ENCODE measurements around the gene SDHC. TPM values are rescaled to one million over a fixed set of nuclear protein-coding genes. Genes with fewer than 3 reads are reported as not detected.

SDHC gene
- total and polyA plus RNA-seq, 2 of the 13 experiments (the other 11 are each of a cell fraction or from before 2014, with no cell fraction given), result 27.1 to 229 TPM

DNA sequence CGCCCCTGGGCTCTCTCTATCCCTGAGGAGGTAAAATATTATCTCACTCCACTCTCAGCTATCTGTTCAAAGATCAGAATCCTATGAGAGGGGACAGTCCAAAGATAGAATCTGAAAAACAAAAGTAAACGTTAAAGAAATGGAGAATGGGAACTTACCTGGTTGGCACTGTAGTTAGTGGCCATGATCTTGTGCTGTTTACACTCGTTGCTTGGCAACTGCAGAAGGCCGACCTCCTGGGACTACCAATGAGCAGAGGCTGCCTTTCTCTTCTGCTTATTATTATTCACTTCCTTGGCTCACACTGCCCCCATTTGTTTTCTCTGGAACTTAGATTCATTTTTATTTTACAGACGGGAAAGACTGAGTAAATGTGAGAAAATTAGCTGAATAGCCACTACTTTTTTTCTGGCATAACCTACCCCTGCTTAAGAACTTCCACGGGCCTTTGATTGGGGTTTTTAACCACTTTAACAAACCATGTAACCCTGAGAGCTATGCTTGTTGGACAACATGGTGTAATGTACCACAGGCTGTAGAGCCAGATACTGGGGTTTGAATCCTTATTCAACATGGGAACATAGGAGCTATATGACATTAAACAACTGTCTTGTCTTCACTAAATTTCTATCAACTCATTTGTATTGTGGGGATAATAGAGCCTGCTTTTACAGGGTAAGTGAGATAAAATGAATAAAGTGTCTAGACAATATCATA lies 53.7 kb downstream of the SDHC start, which contains the start of gene CFAP126 (continued):
- TF ChIP-seq, protein P1, sequence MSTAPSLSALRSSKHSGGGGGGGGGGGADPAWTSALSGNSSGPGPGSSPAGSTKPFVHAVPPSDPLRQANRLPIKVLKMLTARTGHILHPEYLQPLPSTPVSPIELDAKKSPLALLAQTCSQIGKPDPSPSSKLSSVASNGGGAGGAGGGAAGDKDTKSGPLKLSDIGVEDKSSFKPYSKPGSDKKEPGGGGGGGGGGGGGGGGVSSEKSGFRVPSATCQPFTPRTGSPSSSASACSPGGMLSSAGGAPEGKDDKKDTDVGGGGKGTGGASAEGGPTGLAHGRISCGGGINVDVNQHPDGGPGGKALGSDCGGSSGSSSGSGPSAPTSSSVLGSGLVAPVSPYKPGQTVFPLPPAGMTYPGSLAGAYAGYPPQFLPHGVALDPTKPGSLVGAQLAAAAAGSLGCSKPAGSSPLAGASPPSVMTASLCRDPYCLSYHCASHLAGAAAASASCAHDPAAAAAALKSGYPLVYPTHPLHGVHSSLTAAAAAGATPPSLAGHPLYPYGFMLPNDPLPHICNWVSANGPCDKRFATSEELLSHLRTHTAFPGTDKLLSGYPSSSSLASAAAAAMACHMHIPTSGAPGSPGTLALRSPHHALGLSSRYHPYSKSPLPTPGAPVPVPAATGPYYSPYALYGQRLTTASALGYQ (CRISPR knock-in tag; IDR thresholded peaks at IDR 0.05), result no peak
- TF ChIP-seq, protein P2, sequence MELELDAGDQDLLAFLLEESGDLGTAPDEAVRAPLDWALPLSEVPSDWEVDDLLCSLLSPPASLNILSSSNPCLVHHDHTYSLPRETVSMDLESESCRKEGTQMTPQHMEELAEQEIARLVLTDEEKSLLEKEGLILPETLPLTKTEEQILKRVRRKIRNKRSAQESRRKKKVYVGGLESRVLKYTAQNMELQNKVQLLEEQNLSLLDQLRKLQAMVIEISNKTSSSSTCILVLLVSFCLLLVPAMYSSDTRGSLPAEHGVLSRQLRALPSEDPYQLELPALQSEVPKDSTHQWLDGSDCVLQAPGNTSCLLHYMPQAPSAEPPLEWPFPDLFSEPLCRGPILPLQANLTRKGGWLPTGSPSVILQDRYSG (CRISPR knock-in tag; IDR thresholded peaks at IDR 0.05), result no peak
- TF ChIP-seq HNF4G (IDR thresholded peaks at IDR 0.05; ENCODE audit: borderline replicate concordance, low read depth, low read length) (no peak; the same call in 1 of the 2 replicates), HNF4G (CRISPR knock-in tag; IDR thresholded peaks at IDR 0.05; ENCODE audit: borderline replicate concordance, low read depth) (no peak), HNF4A (CRISPR knock-in tag; IDR thresholded peaks at IDR 0.05) (peak; percentile 71), HDAC2 (CRISPR knock-in tag; IDR thresholded peaks at IDR 0.05) (no peak), BCL6 (CRISPR knock-in tag; IDR thresholded peaks at IDR 0.05) (no peak), ZNF234 (CRISPR knock-in tag; conservative IDR thresholded peaks at IDR 0.05) (no peak), RXRA (CRISPR knock-in tag; IDR thresholded peaks at IDR 0.05) (no peak), YEATS4 (CRISPR knock-in tag; IDR thresholded peaks at IDR 0.05; ENCODE audit: borderline replicate concordance) (no peak), FOSL2 (CRISPR knock-in tag; IDR thresholded peaks at IDR 0.05) (no peak)
- TF ChIP-seq, protein P3, sequence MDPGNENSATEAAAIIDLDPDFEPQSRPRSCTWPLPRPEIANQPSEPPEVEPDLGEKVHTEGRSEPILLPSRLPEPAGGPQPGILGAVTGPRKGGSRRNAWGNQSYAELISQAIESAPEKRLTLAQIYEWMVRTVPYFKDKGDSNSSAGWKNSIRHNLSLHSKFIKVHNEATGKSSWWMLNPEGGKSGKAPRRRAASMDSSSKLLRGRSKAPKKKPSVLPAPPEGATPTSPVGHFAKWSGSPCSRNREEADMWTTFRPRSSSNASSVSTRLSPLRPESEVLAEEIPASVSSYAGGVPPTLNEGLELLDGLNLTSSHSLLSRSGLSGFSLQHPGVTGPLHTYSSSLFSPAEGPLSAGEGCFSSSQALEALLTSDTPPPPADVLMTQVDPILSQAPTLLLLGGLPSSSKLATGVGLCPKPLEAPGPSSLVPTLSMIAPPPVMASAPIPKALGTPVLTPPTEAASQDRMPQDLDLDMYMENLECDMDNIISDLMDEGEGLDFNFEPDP (CRISPR knock-in tag; conservative IDR thresholded peaks at IDR 0.05), result no peak
- TF ChIP-seq, protein P4, sequence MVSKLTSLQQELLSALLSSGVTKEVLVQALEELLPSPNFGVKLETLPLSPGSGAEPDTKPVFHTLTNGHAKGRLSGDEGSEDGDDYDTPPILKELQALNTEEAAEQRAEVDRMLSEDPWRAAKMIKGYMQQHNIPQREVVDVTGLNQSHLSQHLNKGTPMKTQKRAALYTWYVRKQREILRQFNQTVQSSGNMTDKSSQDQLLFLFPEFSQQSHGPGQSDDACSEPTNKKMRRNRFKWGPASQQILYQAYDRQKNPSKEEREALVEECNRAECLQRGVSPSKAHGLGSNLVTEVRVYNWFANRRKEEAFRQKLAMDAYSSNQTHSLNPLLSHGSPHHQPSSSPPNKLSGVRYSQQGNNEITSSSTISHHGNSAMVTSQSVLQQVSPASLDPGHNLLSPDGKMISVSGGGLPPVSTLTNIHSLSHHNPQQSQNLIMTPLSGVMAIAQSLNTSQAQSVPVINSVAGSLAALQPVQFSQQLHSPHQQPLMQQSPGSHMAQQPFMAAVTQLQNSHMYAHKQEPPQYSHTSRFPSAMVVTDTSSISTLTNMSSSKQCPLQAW (CRISPR knock-in tag; IDR thresholded peaks at IDR 0.05), result no peak
- TF ChIP-seq, protein P5, sequence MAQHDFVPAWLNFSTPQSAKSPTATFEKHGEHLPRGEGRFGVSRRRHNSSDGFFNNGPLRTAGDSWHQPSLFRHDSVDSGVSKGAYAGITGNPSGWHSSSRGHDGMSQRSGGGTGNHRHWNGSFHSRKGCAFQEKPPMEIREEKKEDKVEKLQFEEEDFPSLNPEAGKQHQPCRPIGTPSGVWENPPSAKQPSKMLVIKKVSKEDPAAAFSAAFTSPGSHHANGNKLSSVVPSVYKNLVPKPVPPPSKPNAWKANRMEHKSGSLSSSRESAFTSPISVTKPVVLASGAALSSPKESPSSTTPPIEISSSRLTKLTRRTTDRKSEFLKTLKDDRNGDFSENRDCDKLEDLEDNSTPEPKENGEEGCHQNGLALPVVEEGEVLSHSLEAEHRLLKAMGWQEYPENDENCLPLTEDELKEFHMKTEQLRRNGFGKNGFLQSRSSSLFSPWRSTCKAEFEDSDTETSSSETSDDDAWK (CRISPR knock-in tag; IDR thresholded peaks at IDR 0.05), result no peak
- TF ChIP-seq, protein P6, sequence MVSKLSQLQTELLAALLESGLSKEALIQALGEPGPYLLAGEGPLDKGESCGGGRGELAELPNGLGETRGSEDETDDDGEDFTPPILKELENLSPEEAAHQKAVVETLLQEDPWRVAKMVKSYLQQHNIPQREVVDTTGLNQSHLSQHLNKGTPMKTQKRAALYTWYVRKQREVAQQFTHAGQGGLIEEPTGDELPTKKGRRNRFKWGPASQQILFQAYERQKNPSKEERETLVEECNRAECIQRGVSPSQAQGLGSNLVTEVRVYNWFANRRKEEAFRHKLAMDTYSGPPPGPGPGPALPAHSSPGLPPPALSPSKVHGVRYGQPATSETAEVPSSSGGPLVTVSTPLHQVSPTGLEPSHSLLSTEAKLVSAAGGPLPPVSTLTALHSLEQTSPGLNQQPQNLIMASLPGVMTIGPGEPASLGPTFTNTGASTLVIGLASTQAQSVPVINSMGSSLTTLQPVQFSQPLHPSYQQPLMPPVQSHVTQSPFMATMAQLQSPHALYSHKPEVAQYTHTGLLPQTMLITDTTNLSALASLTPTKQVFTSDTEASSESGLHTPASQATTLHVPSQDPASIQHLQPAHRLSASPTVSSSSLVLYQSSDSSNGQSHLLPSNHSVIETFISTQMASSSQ (IDR thresholded peaks at IDR 0.05; ENCODE audit: low read depth), result no peak
- TF ChIP-seq, protein P6 (CRISPR knock-in tag; IDR thresholded peaks at IDR 0.05; ENCODE audit: borderline replicate concordance), result no peak
